Activated CD8-positive, alpha-beta memory T cell treated with anti-CD3 and anti-CD28 coated beads for 36 hours (primary cell): Measurements from ENCODE around the gene CLDN7. TPM values are rescaled to one million over a fixed set of nuclear protein-coding genes. Genes with fewer than 3 reads are reported as not detected.
"Not testable (repeated sequence)": the region's sequence is repeated elsewhere in the genome, so short reads cannot be mapped to it uniquely, and the experiment has no call there.

Experiments used
- CTCF ChIA-PET: fragments of 350-600 bp; sonication (Branson Sonifier 250); formaldehyde crosslinking; loops from one replicate; lab custom pipeline; 2021; ENCODE audit warnings: antibody characterized with exemption; lab: Charles Lee
- POLR2A ChIA-PET: fragments of 350-600 bp; sonication (Branson Sonifier 250); formaldehyde crosslinking; loops from one replicate; lab custom pipeline; 2021; ENCODE audit warnings: antibody characterized with exemption; lab: Charles Lee
- total RNA-seq, 2 experiments: library from RNA; stranded (reverse); gene quantifications; one replicate each; pipeline ENCODE4 v1.2.3, GENCODE V29; 2021

CLDN7 gene
- total RNA-seq, 2 experiments from 2014 or later = 1.2 to 1.5 TPM

DNA sequence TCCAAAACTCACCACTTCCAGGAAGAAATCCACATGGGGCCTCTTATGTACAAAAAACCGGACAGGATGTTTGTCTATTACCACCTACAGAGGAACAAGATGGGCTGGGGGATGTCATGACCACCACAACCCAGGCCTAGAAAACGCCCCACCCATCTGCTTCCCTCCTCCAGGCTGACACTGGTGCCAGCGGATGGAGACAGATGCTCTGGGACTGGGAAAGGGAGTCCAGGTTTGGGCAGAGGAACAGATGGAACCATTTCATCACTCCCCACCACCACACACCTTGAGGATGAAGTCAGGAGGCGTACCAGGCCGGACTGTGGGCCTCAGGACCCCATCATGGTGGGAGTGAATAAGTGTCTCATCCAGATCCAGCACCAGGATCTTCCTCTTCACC, 15.5 kb downstream of the CLDN7 start:
- ChIA-PET POLR2A (no interaction called here), CTCF (no interaction called here)

GRCh38 chr17:7243838-7244237, 18.4 kb downstream of the CLDN7 start:
- CTCF ChIA-PET = interaction anchor here (1.2 kb wide), 1 partner anchor 11 kb away, joined by 3 read pairs; no protein-coding TSS in a partner anchor
- POLR2A ChIA-PET = not testable (repeated sequence)

- POLR2A ChIA-PET = no interaction called here
- CTCF ChIA-PET = interaction anchor here (1.2 to 1.3 kb wide), 2 partner anchors 8 to 22 kb away, joined by 3 read pairs; partner anchors contain the start of genes CTDNEP1 and ELP5
Observed at GRCh38 chr17:7243453-7243729, 18.9 kb downstream of the CLDN7 start.

DNA sequence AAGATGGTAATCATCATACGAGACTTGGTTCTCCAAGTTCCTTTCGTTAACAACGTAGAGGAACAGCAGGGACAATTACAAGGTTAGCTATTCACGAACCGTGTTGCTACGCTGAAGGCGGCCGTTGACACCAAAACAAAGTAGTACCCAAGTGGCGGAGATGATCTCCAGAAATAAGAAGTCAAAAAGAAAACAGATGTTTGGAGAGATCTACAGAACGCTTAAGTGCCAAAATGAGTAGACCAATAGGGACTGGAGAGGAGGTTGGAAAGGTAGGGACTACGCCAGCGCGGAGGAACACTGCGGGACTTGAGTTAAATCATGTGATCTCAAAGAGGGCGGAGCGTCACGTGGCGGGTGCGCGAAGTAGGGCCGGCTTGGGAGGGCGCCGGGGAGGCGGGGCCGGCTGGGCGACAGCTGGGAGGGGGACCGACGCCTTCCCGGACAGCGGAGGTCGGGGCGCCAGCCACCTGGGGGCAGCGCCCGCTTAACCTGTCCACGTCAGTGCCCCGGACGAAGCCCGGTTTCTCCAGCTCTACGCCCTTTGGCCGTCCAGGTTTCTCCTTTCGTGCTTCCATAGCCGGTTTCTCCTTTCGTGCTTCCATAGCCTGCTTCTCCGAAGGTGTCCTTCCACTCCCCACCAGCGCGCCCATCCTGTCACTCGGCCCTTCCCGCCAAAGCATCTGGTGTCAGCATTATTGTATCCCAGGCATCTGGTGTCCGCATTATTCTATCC, 19.4 kb downstream of the CLDN7 start:
- POLR2A ChIA-PET = interaction anchor here (1.1 kb wide), 1 partner anchor 9 kb away, joined by 6 read pairs; the partner anchor contains the start of gene CTDNEP1
- CTCF ChIA-PET = interaction anchor here (0.9 to 1.3 kb wide), 3 partner anchors 9 to 22 kb away, joined by 3 read pairs; partner anchors contain the start of genes CTDNEP1 and ELP5

DNA sequence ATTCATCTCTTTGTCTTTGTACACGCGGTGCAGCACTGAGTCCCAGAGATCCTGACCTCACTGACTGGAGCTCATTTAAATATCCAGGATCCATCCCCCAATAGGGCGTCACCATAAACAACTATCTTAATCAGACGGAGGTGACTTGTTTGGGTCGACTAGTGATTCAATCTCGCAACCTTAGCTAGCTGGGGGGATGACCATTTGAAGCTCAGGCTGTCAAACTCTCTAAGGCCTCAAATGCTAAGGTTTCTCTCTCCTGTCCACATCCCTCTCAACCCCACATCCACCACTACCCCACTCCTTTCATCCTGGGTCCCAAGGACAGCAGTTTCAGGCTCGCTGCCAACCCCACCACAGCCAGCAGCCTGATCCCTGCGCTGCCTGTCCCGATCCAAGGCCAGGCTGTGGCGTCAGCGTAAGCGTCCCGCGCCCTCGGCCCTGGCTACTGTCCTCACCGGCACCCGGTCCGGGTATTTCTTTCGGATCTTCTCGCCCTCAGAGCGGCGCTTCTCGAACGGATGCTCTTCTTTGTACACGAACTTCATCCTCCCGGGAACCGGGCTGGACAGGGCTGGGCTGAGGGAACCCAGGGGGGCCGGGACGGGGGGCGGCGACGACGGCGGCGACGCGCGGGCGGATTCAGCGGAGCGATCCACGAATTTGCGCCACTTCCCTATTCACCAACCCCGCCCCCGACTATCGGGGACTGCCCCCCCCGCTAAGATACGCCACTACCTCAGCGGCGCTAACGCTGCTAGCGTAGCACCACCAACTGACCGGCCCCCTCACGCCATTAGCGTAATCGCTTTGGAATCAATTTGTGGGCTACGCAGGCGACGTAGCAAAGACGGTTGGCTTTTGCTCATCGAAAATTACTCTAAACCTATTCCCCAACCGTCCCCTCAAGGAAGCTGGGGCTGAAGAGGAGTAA, 20.2 kb downstream of the CLDN7 start, which contains the start of gene GABARAP:
GABARAP (minus strand) TSS at position 667 of the 934 bp plus-strand sequence; CDS start at position 548, 119 bp downstream.
- ChIA-PET POLR2A (interaction anchor here (0.6 to 1.1 kb wide), 3 partner anchors 9 to 612 kb away, joined by 3 to 7 read pairs (median 6); partner anchors contain the start of gene CTDNEP1), CTCF (interaction anchor here (0.9 to 3.0 kb wide), 5 partner anchors 9 to 54 kb away, joined by 3 to 17 read pairs (median 3); partner anchors contain the start of genes CTDNEP1 and ELP5)

GRCh38 chr17:7241090-7241733, 21.1 kb downstream of the CLDN7 start:
- ChIA-PET POLR2A (interaction anchor here (0.6 to 1.1 kb wide), 3 partner anchors 20 to 612 kb away, joined by 3 to 7 read pairs (median 6); no protein-coding TSS in a partner anchor), CTCF (interaction anchor here (1.3 to 3.0 kb wide), 3 partner anchors 9 to 55 kb away, joined by 3 to 17 read pairs (median 7); partner anchors contain the start of genes CTDNEP1 and ELP5)

GRCh38 chr17:7240375-7240774, 21.9 kb downstream of the CLDN7 start:
- POLR2A ChIA-PET = interaction anchor here (0.9 kb wide), 1 partner anchor 41 kb away, joined by 4 read pairs; the partner anchor contains the start of gene SLC2A4
- CTCF ChIA-PET = interaction anchor here (1.3 to 3.0 kb wide), 3 partner anchors 10 to 56 kb away, joined by 3 to 17 read pairs (median 7); partner anchors contain the start of genes CTDNEP1 and ELP5

- ChIA-PET CTCF (interaction anchor here (1.0 to 3.0 kb wide), 4 partner anchors 11 to 57 kb away, joined by 4 to 17 read pairs (median 6); partner anchors contain the start of genes ACADVL, CTDNEP1, DLG4 and ELP5), POLR2A (interaction anchor here (0.9 to 4.2 kb wide), 5 partner anchors 12 to 341 kb away, joined by 3 to 19 read pairs (median 4); partner anchors contain the start of genes ACADVL, CTDNEP1, DLG4 and ELP5)
Observed at GRCh38 chr17:7239091-7240027, 22.9 kb downstream of the CLDN7 start, which contains the start of gene PHF23. PHF23 (minus strand) TSS chr17:7239457; CDS start chr17:7239279, 178 bp downstream.

- CTCF ChIA-PET = interaction anchor here (0.7 to 1.8 kb wide), 2 partner anchors 18 to 25 kb away, joined by 3 to 5 read pairs; no protein-coding TSS in a partner anchor
Observed at GRCh38 chr17:7238420-7239090, 23.7 kb downstream of the CLDN7 start.

GRCh38 chr17:7237761-7238419, 24.4 kb downstream of the CLDN7 start:
- ChIA-PET POLR2A (interaction anchor here (0.5 to 4.2 kb wide), 8 partner anchors 11 to 99 kb away, joined by 3 to 19 read pairs (median 3); partner anchors contain the start of genes ACADVL, ACAP1, CTDNEP1 and DLG4), CTCF (interaction anchor here (0.7 to 1.8 kb wide), 2 partner anchors 17 to 25 kb away, joined by 3 to 5 read pairs; no protein-coding TSS in a partner anchor)

More at GRCh38 chr17:7238420-7239090, 23.7 kb downstream of the CLDN7 start:
- POLR2A ChIA-PET = interaction anchor here (0.6 to 4.2 kb wide), 8 partner anchors 10 to 342 kb away, joined by 3 to 19 read pairs (median 3); partner anchors contain the start of genes ACADVL, ACAP1, CTDNEP1 and DLG4

- ChIA-PET POLR2A (interaction anchor here (0.5 to 4.2 kb wide), 4 partner anchors 14 to 23 kb away, joined by 3 to 19 read pairs (median 6); partner anchors contain the start of genes ACADVL, CTDNEP1, DLG4 and ELP5), CTCF (interaction anchor here (0.9 kb wide), 1 partner anchor 17 kb away, joined by 3 read pairs; no protein-coding TSS in a partner anchor)
Observed at GRCh38 chr17:7237266-7237760, 25.0 kb downstream of the CLDN7 start.

- ChIA-PET CTCF (interaction anchor here (0.9 kb wide), 1 partner anchor 17 kb away, joined by 3 read pairs; no protein-coding TSS in a partner anchor), POLR2A (interaction anchor here (4.2 kb wide), 1 partner anchor 17 kb away, joined by 19 read pairs; the partner anchor contains the start of genes ACADVL and DLG4)
Observed at GRCh38 chr17:7236808-7237207, 25.5 kb downstream of the CLDN7 start.

DNA sequence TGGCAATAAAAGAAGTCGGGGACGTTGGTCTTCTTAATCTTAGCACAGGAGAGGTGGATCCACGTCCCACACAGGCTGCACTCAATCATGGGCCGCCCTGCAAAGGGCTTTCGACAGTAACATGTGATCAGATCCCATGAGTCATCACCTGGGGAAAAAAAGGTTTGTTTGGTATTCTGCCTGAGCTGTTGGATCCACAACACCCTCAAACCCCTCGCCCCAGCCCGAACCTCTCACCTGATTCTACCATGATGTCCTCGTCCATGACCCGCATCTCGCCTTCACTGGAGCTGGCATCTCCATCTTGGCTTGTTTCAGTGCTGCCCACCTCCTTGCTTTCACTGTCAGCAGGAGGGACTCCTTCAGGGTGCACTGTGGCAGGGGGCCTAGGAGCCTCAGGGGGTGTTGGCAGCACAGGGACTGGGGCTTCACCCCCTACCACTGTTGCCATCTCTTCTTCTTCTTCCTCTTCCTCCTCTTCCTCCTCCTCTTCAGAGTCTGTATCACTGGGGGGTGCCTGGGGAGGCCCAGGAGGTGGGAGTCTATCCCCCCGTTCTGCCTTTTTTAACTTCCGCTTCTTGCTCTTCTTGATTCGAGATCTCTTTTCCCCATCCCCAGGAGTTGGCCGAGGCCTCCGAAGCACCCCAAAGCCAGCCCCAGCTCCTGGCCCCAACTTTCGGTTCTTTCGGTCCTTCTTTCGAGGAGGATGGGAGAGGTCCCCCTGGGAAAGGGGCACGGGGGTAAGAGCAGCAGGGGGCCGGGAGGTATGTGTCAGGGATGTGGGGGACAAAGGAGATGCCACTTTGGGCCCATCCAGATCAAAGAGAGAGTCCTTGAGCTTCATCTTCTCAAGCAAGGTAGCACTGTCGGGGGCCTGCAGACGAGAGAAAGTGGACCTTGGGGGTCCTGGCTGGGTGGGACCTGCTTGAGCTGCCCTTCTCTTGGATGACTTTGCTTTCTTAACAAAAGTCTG, 26.3 kb downstream of the CLDN7 start:
- ChIA-PET CTCF (interaction anchor here (0.5 to 1.5 kb wide), 3 partner anchors 16 to 92 kb away, joined by 3 to 4 read pairs (median 3); no protein-coding TSS in a partner anchor), POLR2A (interaction anchor here (4.2 kb wide), 1 partner anchor 17 kb away, joined by 19 read pairs; the partner anchor contains the start of genes ACADVL and DLG4)
